H1 (cell line): Measurements from ENCODE around the gene SCAPER. TPM values are rescaled to one million over a fixed set of nuclear protein-coding genes. Genes with fewer than 3 reads are reported as not detected.

Experiments used
- CTCF ChIA-PET: fragments of 300-600 bp; sonication (Branson Sonifier 250); formaldehyde crosslinking; loops from one replicate; lab custom pipeline; 2021; ENCODE audit not compliant: partially characterized antibody; lab: Charles Lee
- POLR2A ChIA-PET: fragments of 300-600 bp; sonication (Branson Sonifier 250); formaldehyde crosslinking; loops from one replicate; lab custom pipeline; 2021; ENCODE audit warnings: inconsistent platforms; ENCODE audit not compliant: partially characterized antibody; lab: Charles Lee
- DNase-seq, 2 experiments: peaks; one replicate each; pipeline versions ENCODE4 v3.0.0 to v3.0.0-alpha.2; 2010 to 2022; ENCODE audit warnings: low spot score in 2 of 2, low read depth in 1 of 2, mixed read lengths in 1 of 2
- FAIRE-seq: peaks from 2 replicates; lab custom pipeline; 2011; peaks lifted over from hg19 to GRCh38; lab: Jason Lieb, UNC
- H2AFZ ChIP-seq: 2 replicates; pipeline ENCODE4 v1.8.1; 2012; ENCODE audit warnings: low read length, inconsistent platforms
- H2AK5ac ChIP-seq: 2 replicates; pipeline ENCODE4 v1.6.1; 2013; ENCODE audit warnings: low read depth, low read length
- H2BK120ac ChIP-seq: replicated peaks from 2 replicates; pipeline ENCODE3; 2013; ENCODE audit warnings: low read depth, low read length, inconsistent platforms
- H2BK12ac ChIP-seq: 2 replicates; pipeline ENCODE4 v1.6.1; 2013; ENCODE audit warnings: low read depth, low read length
- H2BK15ac ChIP-seq: 2 replicates; pipeline ENCODE4 v1.6.1; 2013; ENCODE audit warnings: low read length
- H2BK20ac ChIP-seq: 2 replicates; pipeline ENCODE4 v1.6.1; 2013; ENCODE audit warnings: low read length
- H2BK5ac ChIP-seq: 2 replicates; pipeline ENCODE4 v1.6.1; 2013; ENCODE audit warnings: low read depth, low read length
- H3K14ac ChIP-seq: 2 replicates; pipeline ENCODE4 v1.6.1; 2013; ENCODE audit warnings: inconsistent platforms; ENCODE audit not compliant: insufficient read length
- H3K18ac ChIP-seq: 2 replicates; pipeline ENCODE4 v1.6.1; 2013; ENCODE audit warnings: low read length; ENCODE audit errors: extremely low read depth
- H3K23ac ChIP-seq: 2 replicates; pipeline ENCODE4 v1.6.1; 2013; ENCODE audit warnings: inconsistent platforms; ENCODE audit not compliant: insufficient read length
- H3K23me2 ChIP-seq: 2 replicates; pipeline ENCODE4 v1.6.1; 2013; ENCODE audit warnings: low read depth, low read length
- H3K27ac ChIP-seq: 2 replicates; pipeline ENCODE4 v1.6.1; 2011; ENCODE audit warnings: low read depth, low read length, inconsistent platforms
- H3K27me3 ChIP-seq, 4 experiments: replicated peaks in 1 of 4; 1 replicate in 1 of 4; 2 replicates in 3 of 4; pipeline versions ENCODE4 v1.6.1 to v1.8.1; 2011 to 2013; ENCODE audit warnings: low read length in 3 of 4, mild to moderate bottlenecking in 3 of 4, inconsistent platforms in 2 of 4, mixed read lengths in 2 of 4, moderate library complexity in 1 of 4; ENCODE audit not compliant: control insufficient read depth in 3 of 4, insufficient read depth in 3 of 4; ENCODE audit errors: extremely low read depth in 1 of 4
- H3K36me3 ChIP-seq, 4 experiments: 2 replicates each; pipeline versions ENCODE4 v1.6.1 to v1.8.1; 2011 to 2013; ENCODE audit warnings: mild to moderate bottlenecking in 4 of 4, low read length in 3 of 4, moderate library complexity in 2 of 4, control low read depth in 1 of 4, inconsistent platforms in 1 of 4; ENCODE audit not compliant: insufficient read depth in 4 of 4, control insufficient read depth in 2 of 4
- H3K4ac ChIP-seq: replicated peaks from 2 replicates; pipeline ENCODE3; 2013; ENCODE audit warnings: low read length, low read depth, mixed read lengths, inconsistent platforms; ENCODE audit not compliant: insufficient read length
- H3K4me1 ChIP-seq, 4 experiments: replicated peaks in 1 of 4; 1 replicate in 1 of 4; 2 replicates in 3 of 4; pipeline versions ENCODE4 v1.6.1 to v1.8.1; 2011 to 2013; ENCODE audit warnings: low read length in 3 of 4, inconsistent platforms in 2 of 4, mixed read lengths in 1 of 4; ENCODE audit not compliant: insufficient read depth in 4 of 4, control insufficient read depth in 3 of 4
- H3K4me2 ChIP-seq, 2 experiments: 2 replicates each; pipeline versions ENCODE4 v1.6.1 to v1.8.1; 2011 to 2013; ENCODE audit warnings: low read depth in 2 of 2, low read length in 2 of 2, control low read depth in 1 of 2, inconsistent platforms in 1 of 2, mild to moderate bottlenecking in 1 of 2; ENCODE audit not compliant: insufficient read depth in 1 of 2
- H3K4me3 ChIP-seq, 4 experiments: fragments of 200-600, 300-600 bp in 1 of 4; sonication (generic), shearing (Covaris generic), sonication (Bioruptor Twin) in 1 of 4; 2 replicates each; pipeline versions ENCODE4 v1.5.1 to v1.8.1; 2011 to 2016; ENCODE audit warnings: low read length in 4 of 4, low read depth in 3 of 4, control low read depth in 2 of 4, inconsistent platforms in 2 of 4, mild to moderate bottlenecking in 2 of 4, mixed read lengths in 1 of 4, moderate library complexity in 1 of 4; ENCODE audit not compliant: insufficient read depth in 2 of 4; ENCODE audit errors: extremely low read depth in 1 of 4
- H3K56ac ChIP-seq: replicated peaks from 2 replicates; pipeline ENCODE3; 2013; ENCODE audit warnings: low read depth, mild to moderate bottlenecking, mixed read lengths, low read length, inconsistent platforms; ENCODE audit not compliant: insufficient read length
- H3K79me1 ChIP-seq: 2 replicates; pipeline ENCODE4 v1.6.1; 2013; ENCODE audit warnings: low read depth, low read length, control low read depth
- H3K79me2 ChIP-seq, 2 experiments: 2 replicates each; pipeline versions ENCODE4 v1.6.1 to v1.8.1; 2012 to 2013; ENCODE audit warnings: low read length in 2 of 2, mild to moderate bottlenecking in 2 of 2, inconsistent platforms in 1 of 2; ENCODE audit not compliant: insufficient read depth in 2 of 2, control insufficient read depth in 1 of 2
- H3K9ac ChIP-seq, 4 experiments: replicated peaks in 1 of 4; 1 replicate in 1 of 4; 2 replicates in 3 of 4; pipeline versions ENCODE4 v1.6.1 to v1.8.1; 2011 to 2013; ENCODE audit warnings: low read depth in 3 of 4, low read length in 3 of 4, control low read depth in 2 of 4, mild to moderate bottlenecking in 2 of 4, moderate library complexity in 2 of 4, inconsistent platforms in 1 of 4; ENCODE audit errors: extremely low read depth in 1 of 4
- H3K9me3 ChIP-seq, 2 experiments: 2 replicates each; pipeline versions ENCODE4 v1.6.1 to v1.8.1; 2012 to 2013; ENCODE audit warnings: mild to moderate bottlenecking in 2 of 2, moderate library complexity in 2 of 2, control low read depth in 1 of 2, inconsistent platforms in 1 of 2, low read depth in 1 of 2, low read length in 1 of 2, mixed read lengths in 1 of 2; ENCODE audit not compliant: insufficient read depth in 2 of 2
- H4K20me1 ChIP-seq, 2 experiments: replicated peaks in 1 of 2; 2 replicates each; pipeline versions ENCODE3 to v1.8.1; 2011 to 2013; ENCODE audit warnings: inconsistent platforms in 2 of 2, low read length in 2 of 2, mild to moderate bottlenecking in 1 of 2; ENCODE audit not compliant: insufficient read depth in 2 of 2, control insufficient read depth in 1 of 2
- H4K5ac ChIP-seq: 2 replicates; pipeline ENCODE4 v1.6.1; 2013; ENCODE audit warnings: low read length, low read depth, mixed read lengths, inconsistent platforms; ENCODE audit not compliant: insufficient read length
- H4K8ac ChIP-seq: 2 replicates; pipeline ENCODE4 v1.8.0; 2013; ENCODE audit warnings: mild to moderate bottlenecking, moderate library complexity, low read length, inconsistent platforms; ENCODE audit not compliant: insufficient read depth; ENCODE audit errors: extremely low read depth
- H4K91ac ChIP-seq: replicated peaks from 2 replicates; pipeline ENCODE3; 2013; ENCODE audit warnings: low read length, mixed read lengths, inconsistent platforms; ENCODE audit not compliant: insufficient read length
- ATF2 ChIP-seq: IDR thresholded peaks from 2 replicates; pipeline ENCODE4 v1.6.1; 2012; ENCODE audit warnings: low read length, inconsistent platforms
- BACH1 ChIP-seq: IDR thresholded peaks from 2 replicates; pipeline ENCODE4 v1.6.1; 2012; ENCODE audit warnings: low read length, improper control_type of control experiment
- CHD2 ChIP-seq: IDR thresholded peaks from 2 replicates; pipeline ENCODE4 v1.6.1; 2012; ENCODE audit warnings: low read length, improper control_type of control experiment
- EP300 ChIP-seq, 2 experiments: IDR thresholded peaks; 1 replicate in 1 of 2; 2 replicates in 1 of 2; pipeline ENCODE4 v1.6.1; 2011 to 2012; ENCODE audit warnings: low read depth in 2 of 2, low read length in 2 of 2, mild to moderate bottlenecking in 2 of 2, borderline replicate concordance in 1 of 2, inconsistent platforms in 1 of 2, moderate library complexity in 1 of 2
- GABPA ChIP-seq: IDR thresholded peaks from 2 replicates; pipeline ENCODE4 v1.6.1; 2011; ENCODE audit warnings: mild to moderate bottlenecking, low read length, moderate library complexity, borderline replicate concordance; ENCODE audit not compliant: insufficient read depth
- KDM4A ChIP-seq: IDR thresholded peaks from one replicate; pipeline ENCODE4 v1.7.1; 2012; ENCODE audit warnings: low read depth, mild to moderate bottlenecking, moderate library complexity, low read length, inconsistent platforms; ENCODE audit not compliant: severe bottlenecking
- KDM5A ChIP-seq: fragments of 200-600 bp; IDR thresholded peaks from 2 replicates; pipeline ENCODE4 v1.7.1; 2012; ENCODE audit warnings: mild to moderate bottlenecking, low read length, inconsistent platforms, mixed read lengths
- MAX ChIP-seq: IDR thresholded peaks from 2 replicates; pipeline ENCODE4 v1.6.1; 2012; ENCODE audit warnings: inconsistent platforms
- NRF1 ChIP-seq: IDR thresholded peaks from 2 replicates; pipeline ENCODE4 v1.6.1; 2011; ENCODE audit warnings: mild to moderate bottlenecking, low read depth, low read length, improper control_type of control experiment
- PHF8 ChIP-seq: fragments of 200-600 bp; sonication (generic); conservative IDR thresholded peaks from 2 replicates; pipeline ENCODE4 v1.7.1; 2012; ENCODE audit warnings: low read depth, mild to moderate bottlenecking, inconsistent platforms, low read length, moderate library complexity
- SUZ12 ChIP-seq: fragments of 200-600 bp; sonication (generic); IDR thresholded peaks from 2 replicates; pipeline ENCODE4 v1.6.1; 2012; ENCODE audit warnings: mild to moderate bottlenecking, inconsistent platforms, low read length, moderate library complexity, mixed read lengths
- TBP ChIP-seq: IDR thresholded peaks from 2 replicates; pipeline ENCODE4 v1.6.1; 2011; ENCODE audit warnings: low read depth, low read length, improper control_type of control experiment
- TCF12 ChIP-seq: IDR thresholded peaks from 2 replicates; pipeline ENCODE4 v1.6.1; 2011; ENCODE audit warnings: low read depth, mild to moderate bottlenecking, low read length
- WGBS, 2 experiments: shearing (Covaris generic) in 1 of 2; methylation state at CpG; one replicate each; pipeline versions ENCODE4 v1.1.6 to v1.1.7; 2013 to 2015; ENCODE audit warnings: low lambda C conversion rate in 2 of 2, mixed read lengths in 2 of 2, inconsistent platforms in 1 of 2, low coverage in 1 of 2, missing lambda C conversion rate in 1 of 2; ENCODE audit not compliant: insufficient replicate concordance in 2 of 2, insufficient coverage in 1 of 2, insufficient read length in 1 of 2; ENCODE audit errors: extremely low coverage in 1 of 2, missing lambda C conversion rate in 1 of 2; 5-methylcytosine and 5-hydroxymethylcytosine counted together
- polyA plus RNA-seq, 7 experiments: library from polyadenylated mRNA; depleted of rRNA in 3 of 7; stranded (reverse) in 5 of 7; unstranded in 2 of 7; fragments of >200 nt in 5 of 7; fragments of 200-250 nt in 2 of 7; gene quantifications; 1 replicate in 5 of 7; 2 replicates in 1 of 7; 4 replicates in 1 of 7; pipeline versions ENCODE4 v1.2.1 to v1.2.3, GENCODE V29; 2011 to 2013; ENCODE audit warnings: missing spikeins in 2 of 7, mixed read lengths in 2 of 7
- total RNA-seq: library from RNA; stranded (reverse); fragmentation: NEBNext Ultra II Directional; extraction: Animal tissue kit (Norgen Biotek cat#: 25700); gene quantifications from 2 replicates; pipeline ENCODE4 v1.2.1, GENCODE V29; 2021

The SCAPER gene
- total and polyA plus RNA-seq, 2 of the 8 experiments (the other 6 are each of a cell fraction or from before 2014, with no cell fraction given): 1.6 to 6.8 TPM

GRCh38 chr15:76637166-76637565, 268.0 kb downstream of the SCAPER start:
- Histone ChIP-seq H4K8ac (no peak overlapping the region), H3K9me3 (peaks cover 7 to 14% of the 10 kb centered on the region in 2 experiments; a peak in 3 of 4 replicates), H2BK20ac (no peak overlapping the region), H2BK12ac (no peak overlapping the region), H3K4me2 (no peak overlapping the region), H2AK5ac (no peak overlapping the region), H2BK5ac (no peak overlapping the region), H4K20me1 (no peaks in the 10 kb centered on the region), H4K5ac (no peak overlapping the region), H3K23ac (no peak overlapping the region), H3K9ac (no peak overlapping the region), H3K18ac (no peak overlapping the region), H3K36me3 (no peaks in the 10 kb centered on the region), H3K79me1 (no peaks in the 10 kb centered on the region), H3K4me3 (no peak overlapping the region), H2BK15ac (no peak overlapping the region), H3K4me1 (no peaks in the 10 kb centered on the region), H3K14ac (no peak overlapping the region), H3K56ac (no peak overlapping the region), H3K27me3 (no peaks in the 10 kb centered on the region), H3K4ac (no peak overlapping the region), H2BK120ac (no peak overlapping the region), H3K79me2 (no peaks in the 10 kb centered on the region), H4K91ac (no peak overlapping the region), H3K27ac (no peak overlapping the region), H3K23me2 (no peaks in the 10 kb centered on the region), H2AFZ (no peak overlapping the region)
- no peak for FAIRE-seq
- WGBS, 2 experiments: 93% methylated on average over 1 of the region's 1 CpG; no CpG with 5 or more reads in 1 of the 2 experiments
- DNase-seq: no peak
- ChIA-PET CTCF (no interaction called here), POLR2A (no interaction called here)
- TF ChIP-seq KDM4A (no peak), EP300 (IDR thresholded peaks at IDR 0.05; ENCODE audit: borderline replicate concordance in 1 of 2, low read depth in 2 of 2, low read length in 2 of 2) (no peak), PHF8 (no peak), TBP (no peak), TCF12 (no peak), KDM5A (no peak), MAX (no peak), NRF1 (no peak), CHD2 (no peak), SUZ12 (no peak), GABPA (no peak), BACH1 (no peak), ATF2 (no peak)
